HepG2 (cell line): ENCODE data around the gene FAM174C. TPM values are rescaled to one million over a fixed set of nuclear protein-coding genes. Genes with fewer than 3 reads are reported as not detected.

Experiments
- ATF7 ChIP-seq, 2 experiments: fragments of 450-650 bp in 1 of 2; sonication (generic) in 1 of 2; formaldehyde crosslinking in 1 of 2; IDR thresholded peaks; 2 replicates each; pipeline versions ENCODE4 v1.4.0 to v1.6.1; 2016 to 2020; ENCODE audit warnings: antibody characterized with exemption in 1 of 2, mild to moderate bottlenecking in 1 of 2, missing genetic modification reagents in 1 of 2
- BORCS8-MEF2B ChIP-seq: sonication (generic); formaldehyde crosslinking; IDR thresholded peaks from 2 replicates; pipeline ENCODE4 v1.8.0; 2022; ENCODE audit warnings: mild to moderate bottlenecking, missing genetic modification reagents
- BRD4 ChIP-seq: sonication (generic); formaldehyde crosslinking; IDR thresholded peaks from 2 replicates; pipeline ENCODE4 v1.4.0; 2020; ENCODE audit warnings: missing genetic modification reagents
- CBX5 ChIP-seq: sonication (generic); formaldehyde crosslinking; IDR thresholded peaks from 2 replicates; pipeline ENCODE4 v1.4.0; 2020; ENCODE audit warnings: missing genetic modification reagents, borderline replicate concordance
- FOXK2 ChIP-seq: fragments of 450-650 bp; IDR thresholded peaks from 2 replicates; pipeline ENCODE4 v1.6.1; 2016
- MBD4 ChIP-seq: IDR thresholded peaks from 2 replicates; pipeline ENCODE4 v1.6.1; 2012; ENCODE audit warnings: low read length, inconsistent platforms, borderline replicate concordance
- NFE2 ChIP-seq: sonication (generic); formaldehyde crosslinking; IDR thresholded peaks from 2 replicates; pipeline ENCODE4 v1.4.0; 2020; ENCODE audit warnings: missing genetic modification reagents
- PHF20 ChIP-seq: sonication (generic); formaldehyde crosslinking; IDR thresholded peaks from 2 replicates; pipeline ENCODE4 v1.5.0; 2020; ENCODE audit warnings: mild to moderate bottlenecking, missing genetic modification reagents
- ZFP37 ChIP-seq: sonication (generic); formaldehyde crosslinking; IDR thresholded peaks from 2 replicates; pipeline ENCODE4 v1.4.0; 2020; ENCODE audit warnings: missing genetic modification reagents, borderline replicate concordance
- ZFP82 ChIP-seq: sonication (generic); formaldehyde crosslinking; IDR thresholded peaks from 2 replicates; pipeline ENCODE4 v1.5.1; 2020; ENCODE audit warnings: mild to moderate bottlenecking, missing genetic modification reagents, borderline replicate concordance
- ZNF10 ChIP-seq: sonication (generic); formaldehyde crosslinking; IDR thresholded peaks from 2 replicates; pipeline ENCODE4 v1.4.0; 2020; ENCODE audit warnings: mild to moderate bottlenecking, low read depth, missing genetic modification reagents, borderline replicate concordance
- ZNF235 ChIP-seq: sonication (generic); formaldehyde crosslinking; IDR thresholded peaks from 2 replicates; pipeline ENCODE4 v1.8.1; 2023; ENCODE audit warnings: mild to moderate bottlenecking, missing genetic modification reagents, borderline replicate concordance
- ZNF343 ChIP-seq: sonication (generic); formaldehyde crosslinking; IDR thresholded peaks from 2 replicates; pipeline ENCODE4 v1.4.0; 2020; ENCODE audit warnings: mild to moderate bottlenecking, missing genetic modification reagents
- ZNF432 ChIP-seq: sonication (generic); formaldehyde crosslinking; IDR thresholded peaks from 2 replicates; pipeline ENCODE4 v1.5.0; 2020; ENCODE audit warnings: missing genetic modification reagents, mild to moderate bottlenecking, borderline replicate concordance
- ZNF605 ChIP-seq: sonication (generic); formaldehyde crosslinking; IDR thresholded peaks from 2 replicates; pipeline ENCODE4 v1.8.0; 2022; ENCODE audit warnings: mild to moderate bottlenecking, missing genetic modification reagents
- ZNF639 ChIP-seq: conservative IDR thresholded peaks from 2 replicates; pipeline ENCODE4 v1.6.1; 2018; ENCODE audit warnings: missing genetic modification reagents
- ZNF740 ChIP-seq: sonication (generic); formaldehyde crosslinking; IDR thresholded peaks from 2 replicates; pipeline ENCODE4 v1.4.0; 2020; ENCODE audit warnings: missing genetic modification reagents
- ZNF777 ChIP-seq: sonication (generic); formaldehyde crosslinking; IDR thresholded peaks from 2 replicates; pipeline ENCODE4 v1.4.0; 2020; ENCODE audit warnings: missing genetic modification reagents
- polyA plus RNA-seq, 8 experiments: library from polyadenylated mRNA; depleted of rRNA in 3 of 8; stranded (reverse) in 7 of 8; unstranded in 1 of 8; fragments of >200 nt; fragmentation: Illumina TruSeq in 4 of 8; extraction: Trizol in 4 of 8; gene quantifications; 2 replicates each; pipeline versions ENCODE4 v1.2.1 to v1.2.3, GENCODE V29; 2011 to 2016; ENCODE audit warnings: low read depth in 4 of 8, missing spikeins in 1 of 8, mixed read lengths in 1 of 8; ENCODE audit not compliant: insufficient read depth in 1 of 8
- total RNA-seq, 5 experiments: library from RNA; depleted of rRNA; stranded (reverse); fragments of >200 nt; fragmentation: Illumina TruSeq; extraction: Trizol; gene quantifications; 2 replicates each; pipeline ENCODE4 v1.2.3, GENCODE V29; 2016; ENCODE audit warnings: low read depth in 1 of 5
- TF ChIP-seq, protein P1 (sequence below): sonication (generic); formaldehyde crosslinking; IDR thresholded peaks from 2 replicates; pipeline ENCODE4 v1.4.0; 2020; ENCODE audit warnings: mild to moderate bottlenecking, missing genetic modification reagents, borderline replicate concordance
- TF ChIP-seq, protein P2 (sequence below): sonication (generic); formaldehyde crosslinking; IDR thresholded peaks from 2 replicates; pipeline ENCODE4 v1.8.0; 2022; ENCODE audit warnings: mild to moderate bottlenecking, missing genetic modification reagents, moderate library complexity
- TF ChIP-seq, protein P3 (sequence below): sonication (generic); formaldehyde crosslinking; IDR thresholded peaks from 2 replicates; pipeline ENCODE4 v1.9.0; 2021; ENCODE audit warnings: missing genetic modification reagents, mild to moderate bottlenecking, borderline replicate concordance

Gene FAM174C
- total and polyA plus RNA-seq, 2 of the 13 experiments (the other 11 are each of a cell fraction or from before 2014, with no cell fraction given), result 19.5 to 31.3 TPM

- TF ChIP-seq, protein P1, sequence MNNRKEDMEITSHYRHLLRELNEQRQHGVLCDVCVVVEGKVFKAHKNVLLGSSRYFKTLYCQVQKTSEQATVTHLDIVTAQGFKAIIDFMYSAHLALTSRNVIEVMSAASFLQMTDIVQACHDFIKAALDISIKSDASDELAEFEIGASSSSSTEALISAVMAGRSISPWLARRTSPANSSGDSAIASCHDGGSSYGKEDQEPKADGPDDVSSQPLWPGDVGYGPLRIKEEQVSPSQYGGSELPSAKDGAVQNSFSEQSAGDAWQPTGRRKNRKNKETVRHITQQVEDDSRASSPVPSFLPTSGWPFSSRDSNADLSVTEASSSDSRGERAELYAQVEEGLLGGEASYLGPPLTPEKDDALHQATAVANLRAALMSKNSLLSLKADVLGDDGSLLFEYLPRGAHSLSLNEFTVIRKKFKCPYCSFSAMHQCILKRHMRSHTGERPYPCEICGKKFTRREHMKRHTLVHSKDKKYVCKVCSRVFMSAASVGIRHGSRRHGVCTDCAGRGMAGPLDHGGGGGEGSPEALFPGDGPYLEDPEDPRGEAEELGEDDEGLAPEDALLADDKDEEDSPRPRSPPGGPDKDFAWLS, result no peak
- TF ChIP-seq ZFP82 (CRISPR knock-in tag) (peak; percentile 91; the same call in 1 of the 2 replicates), ZNF740 (CRISPR knock-in tag) (peak; percentile 66; the same call in 1 of the 2 replicates), MBD4 (no peak), ZFP37 (CRISPR knock-in tag) (peak; percentile 81; the same call in 1 of the 2 replicates), ZNF235 (no peak), ZNF777 (CRISPR knock-in tag) (0 out of 2 replicates have a peak, but pooled peaks have one; percentile 30), PHF20 (peak; percentile 73), CBX5 (CRISPR knock-in tag) (peak; percentile 50; the same call in 1 of the 2 replicates), BORCS8-MEF2B (CRISPR knock-in tag) (peak; percentile 72), ZNF10 (CRISPR knock-in tag) (no peak), ZNF639 (CRISPR knock-in tag) (0 out of 2 replicates have a peak, but pooled peaks have one; percentile 25), FOXK2 (0 out of 2 replicates have a peak, but pooled peaks have one; percentile 14), BRD4 (no peak), ZNF432 (CRISPR knock-in tag) (no peak), ATF7 (IDR thresholded peaks at IDR 0.05) (no peak), ATF7 (CRISPR knock-in tag; IDR thresholded peaks at IDR 0.05) (peak; percentile 61; the same call in 1 of the 2 replicates), ZNF343 (CRISPR knock-in tag) (peak; percentile 82; the same call in 1 of the 2 replicates), ZNF605 (CRISPR knock-in tag) (peak; percentile 75), NFE2 (CRISPR knock-in tag) (no peak)
- TF ChIP-seq, protein P2, sequence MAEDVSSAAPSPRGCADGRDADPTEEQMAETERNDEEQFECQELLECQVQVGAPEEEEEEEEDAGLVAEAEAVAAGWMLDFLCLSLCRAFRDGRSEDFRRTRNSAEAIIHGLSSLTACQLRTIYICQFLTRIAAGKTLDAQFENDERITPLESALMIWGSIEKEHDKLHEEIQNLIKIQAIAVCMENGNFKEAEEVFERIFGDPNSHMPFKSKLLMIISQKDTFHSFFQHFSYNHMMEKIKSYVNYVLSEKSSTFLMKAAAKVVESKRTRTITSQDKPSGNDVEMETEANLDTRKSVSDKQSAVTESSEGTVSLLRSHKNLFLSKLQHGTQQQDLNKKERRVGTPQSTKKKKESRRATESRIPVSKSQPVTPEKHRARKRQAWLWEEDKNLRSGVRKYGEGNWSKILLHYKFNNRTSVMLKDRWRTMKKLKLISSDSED (CRISPR knock-in tag), result peak; percentile 93
- TF ChIP-seq, protein P3, sequence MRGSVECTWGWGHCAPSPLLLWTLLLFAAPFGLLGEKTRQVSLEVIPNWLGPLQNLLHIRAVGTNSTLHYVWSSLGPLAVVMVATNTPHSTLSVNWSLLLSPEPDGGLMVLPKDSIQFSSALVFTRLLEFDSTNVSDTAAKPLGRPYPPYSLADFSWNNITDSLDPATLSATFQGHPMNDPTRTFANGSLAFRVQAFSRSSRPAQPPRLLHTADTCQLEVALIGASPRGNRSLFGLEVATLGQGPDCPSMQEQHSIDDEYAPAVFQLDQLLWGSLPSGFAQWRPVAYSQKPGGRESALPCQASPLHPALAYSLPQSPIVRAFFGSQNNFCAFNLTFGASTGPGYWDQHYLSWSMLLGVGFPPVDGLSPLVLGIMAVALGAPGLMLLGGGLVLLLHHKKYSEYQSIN, result no peak
Measured at GRCh38 chr19:1259206-1259875, 16.0 kb upstream of the FAM174C start (continued).
